ENCODE data around the gene RCN2. TPM values are rescaled to one million over a fixed set of nuclear protein-coding genes. Genes with fewer than 3 reads are reported as not detected.
"Not testable (repeated sequence)": the region's sequence is repeated elsewhere in the genome, so short reads cannot be mapped to it uniquely, and the experiment has no call there.

Gene RCN2
- total RNA-seq (2014; rRNA removed; shearing (Covaris generic)), result 166 and 180 TPM in 2 replicates

GRCh38 chr15:76931397-76932134 is at the start of gene RCN2:
RCN2 (plus strand) TSS chr15:76931749; CDS start chr15:76931842, 93 bp downstream.
- peak; percentile 96 for DNase-seq (ENCODE audit: low spot score)
- in situ Hi-C loops (cut with HindIII; ENCODE audit: low sequenced_read_pairs), result no loop called here

DNA sequence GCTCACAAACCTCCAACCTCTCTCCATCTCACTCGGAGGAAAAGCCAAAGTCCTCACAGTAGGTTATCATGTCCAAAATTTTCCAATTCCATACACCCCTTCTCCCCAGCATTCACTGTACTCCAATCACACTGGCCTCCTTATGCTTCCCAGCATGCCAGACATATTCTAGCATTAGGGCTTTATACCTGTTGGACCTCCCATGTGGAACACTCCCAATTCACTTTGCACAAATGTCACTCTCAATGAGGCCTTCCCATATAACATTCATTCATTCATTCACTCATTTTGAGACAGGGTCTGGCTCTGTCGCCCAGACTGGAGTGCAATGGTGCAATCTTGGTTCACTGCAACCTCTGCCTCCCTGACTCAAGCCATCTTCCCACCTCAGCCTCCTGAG is 46.3 kb upstream of the RCN2 start:
- in situ Hi-C loops (cut with HindIII; ENCODE audit: low sequenced_read_pairs), result no loop called here
- no peak for DNase-seq (ENCODE audit: low spot score)

DNA sequence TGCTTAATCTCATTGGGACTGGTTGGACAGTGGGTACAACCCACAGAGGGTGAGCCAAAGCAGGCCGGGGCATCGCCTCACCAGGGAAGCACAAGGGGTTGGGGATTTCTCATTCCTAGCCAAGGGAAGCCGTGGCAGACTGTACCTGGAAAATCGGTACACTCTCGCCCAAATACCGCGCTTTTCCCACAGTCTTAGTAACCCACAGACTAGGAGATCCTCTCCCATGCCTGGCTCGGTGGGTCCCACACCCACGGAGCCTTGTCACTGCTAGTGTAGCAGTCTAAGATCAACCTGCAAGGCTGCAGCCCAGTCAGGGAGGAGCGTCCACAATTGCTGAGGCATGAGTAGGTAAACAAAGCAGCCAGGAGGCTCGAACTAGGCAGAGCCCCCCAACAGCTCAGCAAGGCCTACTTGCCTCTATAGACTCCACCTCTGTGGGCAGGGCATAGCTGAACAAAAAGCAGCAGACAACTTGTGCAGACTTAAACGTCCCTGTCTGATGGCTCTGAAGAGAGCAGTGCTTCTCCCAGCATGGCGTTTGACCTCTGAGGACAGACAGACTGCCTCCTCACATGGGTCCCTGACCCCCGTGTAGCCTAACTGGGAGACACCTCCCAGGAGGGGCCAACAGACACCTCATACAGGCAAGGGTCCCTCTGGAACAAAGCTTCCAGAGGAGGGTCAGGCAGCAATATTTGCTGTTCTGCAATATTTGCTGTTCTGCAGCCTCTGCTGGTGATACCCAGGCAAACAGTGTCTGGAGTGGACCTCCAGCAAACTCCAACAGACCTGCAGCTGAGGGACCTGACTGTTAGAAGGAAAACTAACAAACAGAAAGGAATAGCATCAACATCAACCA is 44.0 kb upstream of the RCN2 start:
- in situ Hi-C loops (cut with HindIII; ENCODE audit: low sequenced_read_pairs); DNase-seq (ENCODE audit: low spot score): not testable (repeated sequence)

DNA sequence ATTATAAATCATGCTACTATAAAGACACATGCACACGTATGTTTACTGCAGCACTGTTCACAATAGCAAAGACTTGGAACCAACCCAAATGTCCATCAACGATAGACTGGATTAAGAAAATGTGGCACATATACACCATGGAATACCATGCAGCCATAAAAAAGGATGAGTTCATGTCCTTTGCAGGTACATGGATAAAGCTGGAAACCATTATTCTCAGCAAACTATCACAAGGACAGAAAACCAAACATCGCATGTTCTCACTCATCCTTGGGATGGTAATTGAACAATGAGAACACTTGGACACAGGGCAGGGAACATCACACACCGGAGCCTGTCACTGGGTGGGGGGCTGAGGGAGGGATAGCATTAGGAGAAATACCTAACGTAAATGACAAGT is 38.7 kb upstream of the RCN2 start:
- in situ Hi-C loops (cut with HindIII; ENCODE audit: low sequenced_read_pairs); DNase-seq (ENCODE audit: low spot score): not testable (repeated sequence)

- in situ Hi-C loops (cut with HindIII; ENCODE audit: low sequenced_read_pairs), result no loop called here
- DNase-seq (ENCODE audit: low spot score), result no peak
Measured at GRCh38 chr15:76894174-76894573, 37.4 kb upstream of the RCN2 start.

DNA sequence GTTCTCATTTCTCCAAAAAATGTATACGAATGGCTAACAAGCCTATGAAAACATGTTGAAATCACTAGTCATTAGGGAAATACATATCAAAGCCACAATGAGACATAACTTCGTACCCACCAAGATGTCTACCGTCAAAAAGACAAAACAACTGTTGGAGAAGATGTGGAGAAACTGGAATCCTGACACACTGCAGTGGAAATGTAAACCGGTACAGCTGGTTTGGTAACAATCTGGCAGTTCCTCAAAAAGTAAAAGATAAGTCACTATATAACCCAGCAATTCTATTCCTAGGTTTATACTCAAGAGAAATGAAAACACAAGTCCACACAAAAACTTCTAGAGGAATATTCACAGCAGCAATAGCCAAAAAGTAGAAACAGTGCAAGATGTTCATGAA is 33.4 kb upstream of the RCN2 start:
- in situ Hi-C loops (cut with HindIII; ENCODE audit: low sequenced_read_pairs), result no loop called here
- DNase-seq (ENCODE audit: low spot score), result no peak

- in situ Hi-C loops (cut with HindIII; ENCODE audit: low sequenced_read_pairs), result not testable (repeated sequence)
Measured at GRCh38 chr15:76899176-76899930, 32.2 kb upstream of the RCN2 start.

GRCh38 chr15:76899931-76900310 is 31.6 kb upstream of the RCN2 start:
- in situ Hi-C loops (cut with HindIII; ENCODE audit: low sequenced_read_pairs); DNase-seq (ENCODE audit: low spot score): not testable (repeated sequence)

More at GRCh38 chr15:76899176-76899930, 32.2 kb upstream of the RCN2 start:
- DNase-seq (ENCODE audit: low spot score), result not testable (repeated sequence)

DNA sequence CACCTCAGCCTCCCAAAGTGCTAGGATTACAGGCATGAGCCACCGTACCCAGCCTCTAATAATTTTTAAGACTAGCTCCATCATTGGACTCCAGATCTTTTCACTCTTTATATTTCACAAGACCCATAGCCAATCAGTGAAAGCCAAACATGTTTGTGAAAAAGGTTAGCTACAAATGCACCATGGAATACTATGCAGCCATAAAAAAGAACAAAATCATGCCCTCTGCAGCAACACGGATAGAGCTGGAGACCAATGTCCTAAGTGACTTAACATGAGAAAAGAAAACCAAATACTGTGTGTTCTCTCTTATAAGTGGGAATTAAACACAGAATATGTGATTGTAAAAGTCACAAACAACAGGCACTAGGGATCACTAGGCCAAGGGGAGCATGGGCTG is 29.6 kb upstream of the RCN2 start:
- DNase-seq (ENCODE audit: low spot score), result no peak

GRCh38 chr15:76903251-76903681 is 28.3 kb upstream of the RCN2 start:
- in situ Hi-C loops (cut with HindIII; ENCODE audit: low sequenced_read_pairs), result no loop called here
- DNase-seq (ENCODE audit: low spot score), result peak; percentile 17

More for the DNA sequence above, 29.6 kb upstream of the RCN2 start:
- in situ Hi-C loops (cut with HindIII; ENCODE audit: low sequenced_read_pairs), result no loop called here

DNA sequence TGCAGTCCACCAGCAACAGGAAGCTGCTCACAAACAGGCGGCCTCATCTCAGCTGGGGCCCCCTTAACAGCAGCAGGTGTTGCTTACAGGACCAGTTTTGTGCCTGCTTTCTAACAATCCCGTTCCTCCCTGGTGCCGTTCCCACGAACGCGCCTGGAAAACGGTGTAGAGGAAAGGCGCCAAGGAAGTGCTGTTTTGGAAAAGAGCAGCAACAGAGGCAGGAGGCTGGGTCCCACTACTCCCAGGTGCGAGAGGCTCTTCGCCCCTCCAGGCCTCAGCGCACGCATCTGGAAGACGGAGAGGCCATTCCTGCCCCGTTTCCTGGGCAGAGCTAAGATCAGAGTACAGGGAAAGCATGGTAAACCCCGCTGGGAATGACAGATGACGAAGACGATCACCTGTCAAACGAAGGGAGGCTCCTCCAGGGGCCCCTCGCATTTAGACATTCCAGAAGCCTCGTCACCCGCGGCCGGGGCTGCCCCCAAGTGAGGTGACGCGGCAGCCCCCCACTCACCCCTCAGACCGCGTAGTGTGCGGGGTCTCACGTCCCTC is 27.0 kb upstream of the RCN2 start:
- in situ Hi-C loops (cut with HindIII; ENCODE audit: low sequenced_read_pairs), result no loop called here
- DNase-seq (ENCODE audit: low spot score), result peak; percentile 68

- in situ Hi-C loops (cut with HindIII; ENCODE audit: low sequenced_read_pairs), result no loop called here
- peak; percentile 89 for DNase-seq (ENCODE audit: low spot score)
Measured at GRCh38 chr15:76905013-76905839, 26.3 kb upstream of the RCN2 start, which contains the start of gene SCAPER. SCAPER (minus strand) TSS chr15:76905340; CDS start chr15:76883817, 21,523 bp downstream.

DNA sequence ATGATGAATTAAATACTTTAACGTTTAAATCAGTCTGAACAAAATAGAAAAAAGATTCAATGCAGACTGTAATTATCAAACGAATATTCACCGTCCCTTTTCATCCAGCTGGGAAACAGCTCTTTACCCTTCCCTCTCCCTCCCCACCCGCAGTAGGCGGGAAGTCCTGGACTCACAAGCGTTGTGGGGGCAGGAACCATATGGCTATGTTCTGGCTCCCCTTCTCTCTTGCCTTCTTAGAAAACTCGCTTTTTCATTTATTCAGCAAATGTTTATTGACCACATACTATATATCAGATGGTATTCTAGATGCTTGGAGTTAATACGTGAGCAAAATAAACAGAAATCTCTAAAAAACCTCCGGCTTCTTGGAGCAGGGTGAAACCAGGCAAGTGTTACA is 25.7 kb upstream of the RCN2 start:
- DNase-seq (ENCODE audit: low spot score), result no peak
- in situ Hi-C loops (cut with HindIII; ENCODE audit: low sequenced_read_pairs), result no loop called here

DNA sequence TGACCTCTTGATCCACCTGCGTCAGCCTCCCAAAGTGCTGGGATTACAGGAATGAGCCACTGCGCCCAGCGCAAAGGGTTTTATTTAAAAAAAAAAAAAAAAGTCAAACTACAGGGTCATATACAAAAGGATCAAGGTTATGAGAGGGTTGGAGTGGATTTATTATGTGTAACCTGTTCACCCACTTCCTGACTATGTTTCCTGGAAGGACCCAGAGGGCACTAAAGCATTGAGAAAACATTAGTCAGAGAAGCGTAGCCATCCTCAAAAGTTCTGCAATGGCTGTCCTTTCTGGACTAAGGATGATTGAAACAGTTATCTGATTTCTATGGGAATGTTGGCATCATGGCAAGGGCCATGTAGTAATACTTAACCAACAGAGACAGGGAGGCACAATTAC is 19.1 kb upstream of the RCN2 start:
- in situ Hi-C loops (cut with HindIII; ENCODE audit: low sequenced_read_pairs), result no loop called here
- no peak for DNase-seq (ENCODE audit: low spot score)

- in situ Hi-C loops (cut with HindIII; ENCODE audit: low sequenced_read_pairs), result no loop called here
Measured at GRCh38 chr15:76913737-76914136, 17.8 kb upstream of the RCN2 start.

GRCh38 chr15:76916369-76916768 is 15.2 kb upstream of the RCN2 start:
- in situ Hi-C loops (cut with HindIII; ENCODE audit: low sequenced_read_pairs), result no loop called here

More at GRCh38 chr15:76913737-76914136, 17.8 kb upstream of the RCN2 start:
- DNase-seq (ENCODE audit: low spot score), result no peak

GRCh38 chr15:76928201-76928600 is 3.3 kb upstream of the RCN2 start:
- in situ Hi-C loops (cut with HindIII; ENCODE audit: low sequenced_read_pairs), result no loop called here
- no peak for DNase-seq (ENCODE audit: low spot score)

More at GRCh38 chr15:76916369-76916768, 15.2 kb upstream of the RCN2 start:
- no peak for DNase-seq (ENCODE audit: low spot score)
